NCI-H1048 (cell line): Measurements from ENCODE around the gene ASXL1.

Experiments
- DNase-seq: peaks from one replicate; lab custom pipeline; 2025; lab: John Stamatoyannopoulos, UW

ASXL1 gene

DNA sequence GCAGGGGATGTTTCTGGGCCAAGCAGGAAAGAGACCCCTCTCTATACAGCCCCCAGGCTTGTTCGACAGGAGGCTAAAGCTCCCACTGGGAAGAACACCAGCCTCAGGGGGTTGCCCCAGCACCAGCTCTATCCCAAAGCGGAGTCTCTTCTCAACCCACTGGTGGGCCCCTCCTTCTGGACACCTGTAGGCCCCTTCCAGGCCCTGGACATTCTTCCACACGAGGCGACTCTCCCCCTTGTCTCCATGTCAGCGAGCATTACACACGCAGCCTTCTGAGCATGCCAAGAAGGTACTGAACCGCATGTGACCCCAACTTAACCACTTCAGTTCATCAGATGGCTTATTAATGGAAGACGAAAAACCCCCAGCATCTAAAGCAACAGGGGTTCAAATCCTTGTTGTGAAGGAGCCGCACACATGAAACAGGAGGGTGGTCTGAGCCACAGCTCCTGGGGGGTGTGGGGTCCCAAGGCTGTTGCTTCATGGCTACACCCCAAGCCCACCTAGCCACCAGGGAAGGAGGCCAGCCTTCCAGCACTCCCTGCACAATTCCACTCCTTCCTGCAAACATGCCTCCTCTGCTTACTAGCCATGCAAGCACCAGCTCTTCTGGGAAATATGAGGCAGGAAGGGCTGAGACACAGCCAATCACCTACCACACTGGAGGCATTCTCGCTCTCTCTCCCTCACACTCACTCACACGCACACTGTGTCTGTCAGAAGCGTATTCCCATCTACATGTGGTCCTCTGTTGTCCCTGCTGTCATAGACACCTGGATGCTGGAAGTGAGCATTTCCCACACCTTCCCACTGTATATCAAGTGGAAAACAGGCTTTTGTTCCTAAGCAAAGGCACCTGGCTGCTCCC, 122.5 kb downstream of the ASXL1 start:
- DNase-seq = no peak

DNA sequence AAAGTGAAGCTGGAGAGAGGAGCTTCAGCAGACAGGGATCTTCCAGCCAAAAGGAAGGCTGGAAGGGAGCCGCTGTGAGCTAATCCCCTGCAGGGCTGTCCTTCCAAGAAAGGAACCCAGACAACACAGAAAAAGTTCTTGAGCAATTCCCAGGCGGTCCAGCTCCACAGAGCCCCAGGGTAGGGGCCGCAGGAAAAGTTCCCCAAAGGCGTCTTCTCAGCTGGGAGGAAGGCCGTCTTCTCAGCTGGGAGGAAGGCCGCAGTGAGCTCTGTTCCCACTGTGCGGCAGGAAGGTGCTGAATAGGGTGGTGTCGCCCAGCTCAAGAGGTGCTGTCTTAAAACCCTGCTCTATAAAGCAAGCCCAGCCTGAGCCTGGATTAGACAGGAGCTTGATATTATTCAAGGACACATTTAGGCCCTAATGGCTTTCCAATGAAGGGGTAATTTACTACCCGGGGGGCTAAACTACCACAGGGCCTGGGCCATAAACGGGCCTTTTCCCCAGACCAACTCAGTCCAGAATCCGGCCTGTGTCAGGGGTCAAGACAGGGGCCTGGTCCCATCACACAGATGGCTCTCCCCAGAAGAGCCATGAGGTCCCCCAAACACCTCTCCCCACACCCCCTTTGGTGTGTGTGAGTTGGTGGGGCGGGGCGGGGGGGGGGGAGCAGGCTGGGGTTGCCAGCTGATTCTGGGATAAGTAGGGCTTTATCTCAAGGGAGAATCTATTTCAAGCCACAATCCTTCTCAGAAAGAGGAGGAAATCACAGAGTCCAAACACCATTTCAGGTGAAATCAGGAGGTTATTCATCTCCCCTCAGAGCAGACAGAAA, 123.4 kb downstream of the ASXL1 start:
- DNase-seq = no peak

DNA sequence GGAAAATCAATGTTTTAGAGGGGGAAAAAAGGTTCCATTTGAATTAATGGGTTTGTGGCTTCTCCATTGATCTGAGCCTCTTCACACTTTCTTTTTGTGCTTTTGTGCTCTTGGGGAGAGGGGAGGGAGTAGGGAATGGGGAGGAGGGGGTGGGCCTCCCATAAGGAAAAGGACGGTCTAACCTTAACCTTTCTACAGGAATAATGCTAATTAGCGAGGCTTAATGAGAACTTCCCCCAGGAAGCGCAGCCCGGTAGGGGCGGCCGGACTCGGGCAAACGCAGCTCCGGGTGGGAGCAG, 124.0 kb downstream of the ASXL1 start:
- DNase-seq = no peak

DNA sequence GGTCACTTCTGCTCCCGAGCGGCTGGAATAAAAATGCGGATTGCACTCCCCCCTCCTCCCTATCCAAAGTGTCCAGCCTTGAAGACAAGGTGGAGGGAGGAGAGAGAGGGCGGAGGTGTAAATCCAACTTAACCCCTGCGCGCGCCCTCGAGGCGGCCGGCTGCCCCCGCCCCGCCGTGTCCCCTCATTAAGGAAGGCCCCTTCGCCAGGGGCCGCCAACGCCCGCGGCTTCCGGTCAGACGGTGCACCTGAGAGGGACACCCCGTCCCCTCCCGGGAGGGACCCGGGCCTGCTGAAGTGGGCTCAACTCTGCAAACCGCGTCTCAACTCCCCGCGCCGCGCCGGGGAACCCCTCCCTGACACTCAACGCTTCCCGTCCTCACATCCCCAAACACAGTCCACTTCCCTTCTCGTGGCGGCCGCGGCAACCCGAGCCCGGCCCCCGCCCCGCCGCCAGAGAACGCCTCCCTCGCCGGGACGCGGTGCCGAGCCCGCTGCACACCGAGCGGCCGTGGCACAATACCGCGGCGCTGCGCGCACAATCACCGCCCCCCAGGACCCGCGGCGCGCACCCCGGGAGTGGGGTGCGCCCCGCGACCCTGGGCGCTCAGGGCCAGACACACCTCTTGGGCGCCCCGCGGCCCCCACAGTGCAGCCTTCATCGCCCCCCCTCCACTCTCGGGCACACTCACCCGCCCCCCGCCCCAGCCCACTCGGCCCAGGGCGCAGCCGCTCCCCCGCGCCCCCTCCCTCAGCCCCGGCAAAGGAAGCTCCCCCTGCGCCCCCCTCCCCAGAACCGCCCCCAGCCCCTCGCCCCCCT, 124.5 kb downstream of the ASXL1 start:
- DNase-seq = no peak

DNA sequence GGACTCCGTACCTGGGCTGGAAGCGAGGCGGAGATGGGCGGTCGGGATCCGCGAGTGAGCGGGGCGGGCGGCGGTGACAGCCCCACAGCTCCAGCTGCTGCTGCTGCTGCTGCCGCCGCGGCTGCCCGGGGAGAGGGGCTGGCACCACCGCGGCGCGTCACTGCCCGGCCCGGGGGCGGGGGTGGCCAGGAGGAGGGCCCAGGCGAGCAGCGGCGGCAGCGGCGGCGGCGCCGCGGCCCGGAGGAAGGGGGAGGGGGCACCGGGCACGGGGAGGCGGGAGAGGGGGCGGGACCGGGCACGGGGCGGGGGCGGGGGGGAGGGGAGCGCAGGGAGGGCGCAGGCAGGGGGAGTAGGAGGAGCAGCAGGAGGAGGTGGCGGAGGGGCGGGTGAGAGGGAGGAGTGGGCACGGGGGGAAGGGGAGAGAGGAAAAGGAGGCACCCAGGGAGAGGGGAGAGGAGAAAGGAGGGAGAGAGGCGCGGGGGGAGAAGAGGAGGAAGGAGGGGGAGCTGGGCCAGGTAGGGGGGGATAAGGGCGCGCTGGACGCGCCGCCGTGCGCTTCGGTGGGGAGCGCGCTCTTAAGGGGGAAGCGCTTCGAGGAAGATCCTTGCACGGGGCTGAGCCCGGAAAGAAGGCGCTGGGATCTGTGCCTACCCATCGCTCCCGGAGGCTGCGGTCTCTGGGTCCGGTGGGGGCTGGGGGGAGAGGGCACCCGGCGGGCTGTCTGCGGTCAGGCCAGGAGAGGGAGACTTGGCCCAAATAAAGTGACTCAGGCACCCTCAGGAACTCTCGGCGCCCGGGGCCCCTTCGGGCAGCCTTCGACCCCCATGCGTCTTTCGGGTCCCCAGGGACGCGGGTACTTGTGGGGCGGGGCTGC, 125.5 kb downstream of the ASXL1 start:
- peak; percentile 83 for DNase-seq

- no peak for DNase-seq
Measured at GRCh38 chr20:32484225-32484957, 126.3 kb downstream of the ASXL1 start.

- peak; percentile 26 for DNase-seq
Measured at GRCh38 chr20:32484958-32485769, 127.0 kb downstream of the ASXL1 start.

GRCh38 chr20:32485770-32486478, 127.8 kb downstream of the ASXL1 start:
- DNase-seq = no peak

DNA sequence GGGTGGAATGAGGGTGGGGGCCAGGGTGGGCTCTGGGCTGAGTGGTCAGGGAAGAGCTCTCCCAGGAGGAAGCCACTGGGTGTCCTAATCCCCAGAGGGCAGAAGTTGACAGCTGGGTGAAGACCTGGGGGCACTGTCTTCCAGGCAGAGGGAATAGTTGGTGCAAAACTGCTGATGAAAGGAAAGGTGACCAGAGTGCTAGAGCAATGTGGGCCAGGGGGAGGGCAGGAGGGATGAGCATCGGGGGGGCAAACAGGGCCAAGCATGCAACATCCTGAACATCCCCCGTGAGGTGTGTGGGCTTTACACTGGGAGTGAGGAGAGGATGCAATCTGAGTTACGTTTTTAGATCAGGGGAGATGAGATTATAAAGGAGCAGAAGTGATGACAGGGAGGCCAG, 129.2 kb downstream of the ASXL1 start:
- no peak for DNase-seq

- no peak for DNase-seq
Measured at GRCh38 chr20:32488066-32488838, 130.1 kb downstream of the ASXL1 start.
